ENCODE results near the gene MICAL3.
"Not testable (repeated sequence)": the region's sequence is repeated elsewhere in the genome, so short reads cannot be mapped to it uniquely, and the experiment has no call there.

Gene MICAL3

GRCh38 chr22:18029686-18030267, 5.4 kb upstream of the MICAL3 start:
- CTCF ChIA-PET, result no interaction called here
- no peak for TF ChIP-seq ELF4 (IDR thresholded peaks at IDR 0.05)
- no peak for TF ChIP-seq FOXK2 (IDR thresholded peaks at IDR 0.05)
- TF ChIP-seq SUZ12 (IDR thresholded peaks at IDR 0.05), result no peak
- TF ChIP-seq FOXA1 (IDR thresholded peaks at IDR 0.05), result no peak
- no peak for TF ChIP-seq TARDBP (IDR thresholded peaks at IDR 0.05)
- TF ChIP-seq BHLHE40 (IDR thresholded peaks at IDR 0.05; ENCODE audit: borderline replicate concordance), result no peak
- no peak for TF ChIP-seq CTBP1 (IDR thresholded peaks at IDR 0.05; ENCODE audit: borderline replicate concordance)
- no peak for TF ChIP-seq HDGF (IDR thresholded peaks at IDR 0.05; ENCODE audit: borderline replicate concordance)
- no peak for TF ChIP-seq NFRKB (IDR thresholded peaks at IDR 0.05)
- no peak for TF ChIP-seq LEF1 (IDR thresholded peaks at IDR 0.05; ENCODE audit: borderline replicate concordance)
- no peak for TF ChIP-seq SP1 (IDR thresholded peaks at IDR 0.05)
- no peak for TF ChIP-seq ZNF384 (IDR thresholded peaks at IDR 0.05)
- TF ChIP-seq L3MBTL2 (conservative IDR thresholded peaks at IDR 0.05), result no peak
- no peak for TF ChIP-seq PKNOX1 (IDR thresholded peaks at IDR 0.05)
- TF ChIP-seq ARNT (IDR thresholded peaks at IDR 0.05), result no peak
- TF ChIP-seq FOXM1 (IDR thresholded peaks at IDR 0.05; ENCODE audit: borderline replicate concordance), result no peak
- DNase-seq (ENCODE audit: extremely low spot score), result no peak
- POLR2A ChIA-PET, result no interaction called here

- DNase-seq (ENCODE audit: extremely low spot score), result no peak
- ChIA-PET POLR2A (no interaction called here), CTCF (interaction anchor here (0.6 to 2.1 kb wide), 5 partner anchors 10 to 199 kb away, joined by 3 to 7 read pairs (median 3); no protein-coding TSS in a partner anchor)
- no peak for TF ChIP-seq ZNF384 (IDR thresholded peaks at IDR 0.05)
- TF ChIP-seq ARNT (IDR thresholded peaks at IDR 0.05), result no peak
- no peak for TF ChIP-seq BHLHE40 (IDR thresholded peaks at IDR 0.05; ENCODE audit: borderline replicate concordance)
- no peak for TF ChIP-seq SUZ12 (IDR thresholded peaks at IDR 0.05)
- TF ChIP-seq FOXA1 (IDR thresholded peaks at IDR 0.05), result no peak
These were observed 4.6 kb upstream of the MICAL3 start for GRCh38 chr22:18028817-18029527.

- ChIA-PET POLR2A (interaction anchor here (1.0 to 1.1 kb wide), 2 partner anchors 10 to 241 kb away, joined by 3 read pairs; no protein-coding TSS in a partner anchor), CTCF (interaction anchor here (0.7 to 1.5 kb wide), 4 partner anchors 11 to 196 kb away, joined by 3 to 4 read pairs (median 4); no protein-coding TSS in a partner anchor)
- not testable (repeated sequence) for DNase-seq (ENCODE audit: extremely low spot score)
These were observed 1.5 kb upstream of the MICAL3 start for GRCh38 chr22:18025898-18026297.

GRCh38 chr22:18024956-18025720, 777 bp upstream of the MICAL3 start:
- ChIA-PET POLR2A (interaction anchor here (1.1 kb wide), 1 partner anchor 240 kb away, joined by 3 read pairs; no protein-coding TSS in a partner anchor), CTCF (interaction anchor here (0.7 to 2.0 kb wide), 6 partner anchors 12 to 195 kb away, joined by 3 to 8 read pairs (median 4); no protein-coding TSS in a partner anchor)
- no peak for DNase-seq (ENCODE audit: extremely low spot score)
- TF ChIP-seq FOXA1 (IDR thresholded peaks at IDR 0.05), result no peak
- TF ChIP-seq TARDBP (IDR thresholded peaks at IDR 0.05), result no peak
- TF ChIP-seq BHLHE40 (IDR thresholded peaks at IDR 0.05; ENCODE audit: borderline replicate concordance), result no peak
- TF ChIP-seq FOXK2 (IDR thresholded peaks at IDR 0.05), result no peak
- no peak for TF ChIP-seq HDGF (IDR thresholded peaks at IDR 0.05; ENCODE audit: borderline replicate concordance)
- TF ChIP-seq SP1 (IDR thresholded peaks at IDR 0.05), result no peak
- TF ChIP-seq L3MBTL2 (conservative IDR thresholded peaks at IDR 0.05), result no peak
- TF ChIP-seq PKNOX1 (IDR thresholded peaks at IDR 0.05), result no peak
- TF ChIP-seq FOXM1 (IDR thresholded peaks at IDR 0.05; ENCODE audit: borderline replicate concordance), result no peak
- no peak for TF ChIP-seq SUZ12 (IDR thresholded peaks at IDR 0.05)
- no peak for TF ChIP-seq NFRKB (IDR thresholded peaks at IDR 0.05)

GRCh38 chr22:18023509-18024275, 669 bp downstream of the MICAL3 start:
- CTCF ChIA-PET, result interaction anchor here (0.9 to 2.0 kb wide), 3 partner anchors 11 to 23 kb away, joined by 3 to 8 read pairs (median 5); no protein-coding TSS in a partner anchor
- DNase-seq (ENCODE audit: extremely low spot score), result peak; percentile 87
- POLR2A ChIA-PET, result interaction anchor here (0.9 to 1.2 kb wide), 6 partner anchors 20 to 76 kb away, joined by 3 to 6 read pairs (median 4); partner anchors contain the start of gene PEX26
- TF ChIP-seq SP1 (IDR thresholded peaks at IDR 0.05) (no peak), L3MBTL2 (conservative IDR thresholded peaks at IDR 0.05) (peak; percentile 48; the same call in 1 of the 2 replicates)

GRCh38 chr22:18022876-18023275, 1.5 kb downstream of the MICAL3 start:
- POLR2A ChIA-PET, result interaction anchor here (0.9 to 1.2 kb wide), 5 partner anchors 21 to 76 kb away, joined by 3 to 6 read pairs (median 4); partner anchors contain the start of gene PEX26
- TF ChIP-seq FOXM1 (IDR thresholded peaks at IDR 0.05; ENCODE audit: borderline replicate concordance) (no peak), SUZ12 (IDR thresholded peaks at IDR 0.05) (no peak), TARDBP (IDR thresholded peaks at IDR 0.05) (no peak), ARNT (IDR thresholded peaks at IDR 0.05) (no peak), SP1 (IDR thresholded peaks at IDR 0.05) (no peak), ELF4 (IDR thresholded peaks at IDR 0.05) (no peak)
- CTCF ChIA-PET, result interaction anchor here (0.9 to 2.0 kb wide), 3 partner anchors 10 to 23 kb away, joined by 3 to 8 read pairs (median 5); no protein-coding TSS in a partner anchor
- DNase-seq (ENCODE audit: extremely low spot score), result no peak
